Caco-2 (cell line): ENCODE measurements around the gene SDF2. TPM values are rescaled to one million over a fixed set of nuclear protein-coding genes. Genes with fewer than 3 reads are reported as not detected.

Experiments used
- BruUV-seq: library from RNA; stranded (reverse); fragments of 400-500 nt; replicated peaks from 2 replicates; lab custom pipeline; 2021; lab: Mats Ljungman, UMichigan
- CTCF ChIA-PET: fragments of 300-600 bp; sonication (Branson Sonifier 250); formaldehyde crosslinking; loops from one replicate; lab custom pipeline; 2022; ENCODE audit warnings: antibody characterized with exemption; lab: Charles Lee
- POLR2A ChIA-PET: fragments of 300-600 bp; sonication (Branson Sonifier 250); formaldehyde crosslinking; loops from one replicate; lab custom pipeline; 2022; ENCODE audit warnings: antibody characterized with exemption; lab: Charles Lee
- DNase-seq, 2 experiments: peaks; one replicate each; pipeline versions ENCODE4 v3.0.0 to v3.0.0-alpha.2; 2020 to 2022
- H3K27me3 ChIP-seq: replicated peaks from 2 replicates; pipeline ENCODE4 v1.6.0; 2011; ENCODE audit warnings: low read length; ENCODE audit not compliant: control insufficient read depth, insufficient read depth
- H3K36me3 ChIP-seq: 2 replicates; pipeline ENCODE4 v1.5.1; 2011; ENCODE audit warnings: low read length; ENCODE audit not compliant: control insufficient read depth, insufficient read depth
- H3K4me1 ChIP-seq: fragments of 250-450 bp; sonication (Bioruptor Pico); 2 replicates; pipeline ENCODE4 v1.5.1; 2020; ENCODE audit warnings: mild to moderate bottlenecking
- H3K4me3 ChIP-seq: 2 replicates; pipeline ENCODE4 v1.5.1; 2011; ENCODE audit warnings: low read depth, mild to moderate bottlenecking, control low read depth, low read length
- H3K9me3 ChIP-seq: fragments of 250-450 bp; sonication (Bioruptor Pico); 2 replicates; pipeline ENCODE4 v1.5.1; 2020; ENCODE audit warnings: mild to moderate bottlenecking, moderate library complexity
- H3K27ac Mint-ChIP-seq: one replicate; pipeline ENCODE4 v1.8.0; 2022; ENCODE audit warnings: mixed read lengths; ENCODE audit not compliant: unreplicated experiment
- H3K27me3 Mint-ChIP-seq: one replicate; pipeline ENCODE4 v1.8.0; 2022; ENCODE audit warnings: mixed read lengths; ENCODE audit not compliant: insufficient read depth, unreplicated experiment
- H3K36me3 Mint-ChIP-seq: one replicate; pipeline ENCODE4 v1.8.0; 2022; ENCODE audit warnings: mild to moderate bottlenecking, mixed read lengths; ENCODE audit not compliant: insufficient read depth, unreplicated experiment
- H3K4me1 Mint-ChIP-seq: one replicate; pipeline ENCODE4 v1.8.0; 2022; ENCODE audit warnings: low read depth, mixed read lengths; ENCODE audit not compliant: unreplicated experiment
- H3K4me3 Mint-ChIP-seq: one replicate; pipeline ENCODE4 v1.8.0; 2022; ENCODE audit warnings: mild to moderate bottlenecking, moderate library complexity, mixed read lengths; ENCODE audit not compliant: unreplicated experiment
- H3K9me3 Mint-ChIP-seq: one replicate; pipeline ENCODE4 v1.8.0; 2022; ENCODE audit warnings: mixed read lengths; ENCODE audit not compliant: unreplicated experiment
- intact Hi-C: fragments of 100-400 bp; cut with micrococcal nuclease; formaldehyde crosslinking; loops from one replicate; pipeline ENCODE4 v1.10.0; 2022; ENCODE audit not compliant: unreplicated experiment
- total RNA-seq: library from RNA; stranded (reverse); gene quantifications from 2 replicates; pipeline ENCODE4 v1.2.3, GENCODE V29; 2022
- TF ChIP-seq, protein P1 (sequence below), 2 experiments: fragments of 200-600 bp in 1 of 2; IDR thresholded peaks; 1 replicate in 1 of 2; 2 replicates in 1 of 2; pipeline versions ENCODE4 v1.5.1 to v1.8.0; 2011 to 2022; ENCODE audit warnings: antibody characterized with exemption in 1 of 2, control low read depth in 1 of 2, inconsistent platforms in 1 of 2, low read depth in 1 of 2, low read length in 1 of 2, mild to moderate bottlenecking in 1 of 2, moderate library complexity in 1 of 2; ENCODE audit not compliant: insufficient read depth in 1 of 2, severe bottlenecking in 1 of 2, unreplicated experiment in 1 of 2

Gene SDF2
- total RNA-seq, 1 experiment from 2014 or later: 63.5 TPM

DNA sequence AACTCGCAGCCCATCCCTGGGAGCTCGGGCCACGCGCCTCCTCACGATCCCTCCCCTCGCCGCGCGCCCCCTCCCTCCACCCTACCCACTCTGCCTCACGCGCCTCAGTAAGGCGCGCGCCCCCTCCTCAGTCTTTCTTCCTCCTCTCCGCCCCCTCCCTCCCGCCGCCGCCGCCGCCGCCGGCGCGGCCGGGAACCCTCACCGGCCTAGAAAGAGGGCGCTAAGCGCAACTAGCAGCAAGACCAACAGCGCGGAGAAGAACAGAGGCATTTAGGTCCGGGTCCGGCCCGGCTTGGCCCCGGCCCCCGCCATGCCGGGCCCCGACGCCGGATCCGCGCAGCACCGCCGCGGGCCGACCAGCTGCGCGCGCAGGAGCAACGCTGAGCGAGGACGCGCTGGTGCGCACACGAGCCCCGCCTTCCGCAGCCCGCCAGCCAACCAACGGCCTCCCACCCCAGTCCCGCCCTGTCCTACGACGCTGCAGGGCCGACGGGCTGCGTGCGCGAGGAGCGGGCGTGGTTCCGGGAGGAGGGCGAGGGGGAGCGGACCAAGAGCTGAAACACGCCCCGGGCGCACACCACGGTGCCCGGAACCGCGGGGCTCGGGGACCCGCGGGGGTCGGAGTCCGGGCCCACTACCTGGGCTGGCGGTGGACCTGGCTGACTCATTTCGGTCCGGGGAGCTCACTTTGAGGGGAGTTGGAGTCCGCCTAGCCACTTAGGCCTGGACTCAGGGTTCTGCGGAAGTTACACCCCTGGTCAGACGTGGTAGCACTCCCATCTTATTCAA, 16.7 kb downstream of the SDF2 start, which contains the start of gene BLTP2:
Gene BLTP2 (minus strand): TSS at position 372 of the 789 bp plus-strand sequence. CDS start 102 bp downstream, at position 270.
- Mint-ChIP-seq H3K4me1 (peaks cover 26% of the 10 kb centered on the region), H3K4me3 (peak within 1 kb of the TSS; percentile 94), H3K36me3 (peaks cover 74% of the 10 kb centered on the region), H3K27me3 (no peaks in the 10 kb centered on the region), H3K27ac (peak within 1 kb of the TSS; percentile 85), H3K9me3 (no peaks in the 10 kb centered on the region)
- Histone ChIP-seq H3K36me3 (peaks cover 5% of the 10 kb centered on the region; the same call in 1 of the 2 replicates), H3K9me3 (no peaks in the 10 kb centered on the region), H3K27me3 (no peaks in the 10 kb centered on the region), H3K4me3 (peak within 1 kb of the TSS; percentile 69), H3K4me1 (peaks cover 23% of the 10 kb centered on the region)
- DNase-seq: peak; percentile 96
- ChIA-PET POLR2A (interaction anchor here (0.5 to 2.2 kb wide), 12 partner anchors 13 to 307 kb away, joined by 3 to 13 read pairs (median 5); partner anchors contain the start of genes PHF12, PIGS, RPL23A and SDF2), CTCF (interaction anchor here (0.6 to 2.6 kb wide), 9 partner anchors 17 to 119 kb away, joined by 3 to 26 read pairs (median 4); partner anchors contain the start of genes PIGS, RPL23A, SDF2 and SUPT6H)
- BruUV-seq: no TSS peak
- intact Hi-C loops: loop anchor here (1.0 to 10.0 kb wide), 5 partner anchors 17 to 82 kb away; partner anchors contain the start of genes RPL23A, SPAG5, SUPT6H and TLCD1
- TF ChIP-seq, protein P1, sequence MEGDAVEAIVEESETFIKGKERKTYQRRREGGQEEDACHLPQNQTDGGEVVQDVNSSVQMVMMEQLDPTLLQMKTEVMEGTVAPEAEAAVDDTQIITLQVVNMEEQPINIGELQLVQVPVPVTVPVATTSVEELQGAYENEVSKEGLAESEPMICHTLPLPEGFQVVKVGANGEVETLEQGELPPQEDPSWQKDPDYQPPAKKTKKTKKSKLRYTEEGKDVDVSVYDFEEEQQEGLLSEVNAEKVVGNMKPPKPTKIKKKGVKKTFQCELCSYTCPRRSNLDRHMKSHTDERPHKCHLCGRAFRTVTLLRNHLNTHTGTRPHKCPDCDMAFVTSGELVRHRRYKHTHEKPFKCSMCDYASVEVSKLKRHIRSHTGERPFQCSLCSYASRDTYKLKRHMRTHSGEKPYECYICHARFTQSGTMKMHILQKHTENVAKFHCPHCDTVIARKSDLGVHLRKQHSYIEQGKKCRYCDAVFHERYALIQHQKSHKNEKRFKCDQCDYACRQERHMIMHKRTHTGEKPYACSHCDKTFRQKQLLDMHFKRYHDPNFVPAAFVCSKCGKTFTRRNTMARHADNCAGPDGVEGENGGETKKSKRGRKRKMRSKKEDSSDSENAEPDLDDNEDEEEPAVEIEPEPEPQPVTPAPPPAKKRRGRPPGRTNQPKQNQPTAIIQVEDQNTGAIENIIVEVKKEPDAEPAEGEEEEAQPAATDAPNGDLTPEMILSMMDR (IDR thresholded peaks at IDR 0.05; ENCODE audit: insufficient read depth in 1 of 2, low read depth in 1 of 2, low read length in 1 of 2, severe bottlenecking in 1 of 2, unreplicated experiment in 1 of 2): no peak

DNA sequence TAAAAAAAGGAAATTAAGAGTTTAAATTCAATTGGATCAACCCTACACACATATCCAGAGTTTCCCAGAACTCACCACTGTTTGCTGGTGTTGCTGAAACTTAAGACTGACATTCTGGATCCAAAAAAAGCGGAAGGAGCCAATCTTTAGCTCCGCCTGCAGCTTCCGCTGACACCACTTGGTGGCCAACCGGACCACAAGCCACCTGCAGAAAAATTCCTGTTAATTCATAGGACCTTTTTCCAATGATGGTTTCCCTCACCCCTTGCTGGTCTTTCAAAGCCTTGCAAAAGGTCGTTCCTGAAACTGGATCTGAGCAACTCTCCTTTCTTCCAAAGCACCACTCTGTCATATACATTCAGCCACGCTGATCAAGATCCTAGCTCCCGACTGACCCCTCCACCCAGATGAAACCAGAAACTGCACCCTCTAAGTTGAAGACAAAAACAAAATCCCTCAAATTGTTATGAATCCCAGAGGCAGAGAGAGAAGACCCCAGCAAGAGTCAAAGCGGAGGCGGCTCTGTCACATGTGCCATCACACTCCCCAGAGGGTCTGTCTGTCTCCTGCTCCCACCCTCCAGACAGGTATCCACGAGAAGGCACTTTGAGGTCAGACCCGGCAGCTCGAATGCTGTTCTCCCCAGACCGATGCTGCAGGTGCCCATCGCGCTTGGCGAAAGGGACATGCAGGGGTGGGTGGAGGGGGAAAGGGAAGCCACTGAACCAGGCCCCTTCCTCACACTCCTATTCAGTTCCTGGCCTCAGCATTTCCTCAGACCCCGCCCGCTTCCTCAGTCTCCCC, 17.5 kb downstream of the SDF2 start:
- intact Hi-C loops: loop anchor here (2.0 to 10.0 kb wide), 3 partner anchors 49 to 83 kb away; partner anchors contain the start of genes RPL23A, SPAG5 and TLCD1

More for the DNA sequence above, 17.5 kb downstream of the SDF2 start:
- Mint-ChIP-seq H3K9me3 (no peaks in the 10 kb centered on the region), H3K27me3 (no peaks in the 10 kb centered on the region), H3K4me1 (peaks cover 26% of the 10 kb centered on the region), H3K4me3 (peak overlapping the region; percentile 94), H3K36me3 (peaks cover 78% of the 10 kb centered on the region), H3K27ac (peak overlapping the region; percentile 85)
- peaks cover 23% of the 10 kb centered on the region for H3K4me1 ChIP-seq
- BruUV-seq: no TSS peak
- H3K36me3 ChIP-seq: peaks cover 5% of the 10 kb centered on the region; the same call in 1 of the 2 replicates
- ChIA-PET CTCF (interaction anchor here (0.6 to 2.6 kb wide), 14 partner anchors 18 to 251 kb away, joined by 3 to 26 read pairs (median 4); partner anchors contain the start of genes PIGS, RPL23A, SDF2 and SUPT6H), POLR2A (interaction anchor here (0.6 to 2.2 kb wide), 11 partner anchors 12 to 101 kb away, joined by 4 to 13 read pairs (median 7); partner anchors contain the start of genes PIGS, RPL23A, SDF2 and SUPT6H)
- TF ChIP-seq, protein P1 (IDR thresholded peaks at IDR 0.05; ENCODE audit: insufficient read depth in 1 of 2, low read depth in 1 of 2, low read length in 1 of 2, severe bottlenecking in 1 of 2, unreplicated experiment in 1 of 2): peak; percentile 70 to 75
- H3K4me3 ChIP-seq: peak overlapping the region; percentile 69
- no peaks in the 10 kb centered on the region for H3K27me3 ChIP-seq
- peak; percentile 68 to 70 for DNase-seq
- no peaks in the 10 kb centered on the region for H3K9me3 ChIP-seq
